Muscle layer of colon (tissue), 2 donors: Measurements from ENCODE around the gene ACAP1.

Experiments
- H3K27ac ChIP-seq: one replicate; pipeline ENCODE4 v1.7.0; 2013; ENCODE audit warnings: low read depth, mild to moderate bottlenecking, low read length, moderate library complexity
- H3K27me3 ChIP-seq, 2 donors: one replicate each; pipeline ENCODE4 v1.7.0; 2013; ENCODE audit warnings: low read length in 2 of 2, mild to moderate bottlenecking in 2 of 2; ENCODE audit not compliant: insufficient read depth in 2 of 2, control insufficient read depth in 1 of 2
- H3K36me3 ChIP-seq: one replicate; pipeline ENCODE4 v1.7.0; 2013; ENCODE audit warnings: mild to moderate bottlenecking, low read length; ENCODE audit not compliant: insufficient read depth
- H3K4me1 ChIP-seq: one replicate; pipeline ENCODE4 v1.7.0; 2013; ENCODE audit warnings: mild to moderate bottlenecking, low read length; ENCODE audit not compliant: insufficient read depth
- H3K4me3 ChIP-seq, 2 donors: one replicate each; pipeline ENCODE4 v1.7.0; 2013; ENCODE audit warnings: low read length in 2 of 2, low read depth in 1 of 2, mild to moderate bottlenecking in 1 of 2, moderate library complexity in 1 of 2
- H3K9ac ChIP-seq: one replicate; pipeline ENCODE4 v1.7.0; 2013; ENCODE audit warnings: low read length
- H3K9me3 ChIP-seq: one replicate; pipeline ENCODE4 v1.7.0; 2013; ENCODE audit warnings: mild to moderate bottlenecking, low read length
- donor health status: abdominal sarcoma.
- donor health status: Adenocarcinoma of cecum.

ACAP1 gene, protein sequence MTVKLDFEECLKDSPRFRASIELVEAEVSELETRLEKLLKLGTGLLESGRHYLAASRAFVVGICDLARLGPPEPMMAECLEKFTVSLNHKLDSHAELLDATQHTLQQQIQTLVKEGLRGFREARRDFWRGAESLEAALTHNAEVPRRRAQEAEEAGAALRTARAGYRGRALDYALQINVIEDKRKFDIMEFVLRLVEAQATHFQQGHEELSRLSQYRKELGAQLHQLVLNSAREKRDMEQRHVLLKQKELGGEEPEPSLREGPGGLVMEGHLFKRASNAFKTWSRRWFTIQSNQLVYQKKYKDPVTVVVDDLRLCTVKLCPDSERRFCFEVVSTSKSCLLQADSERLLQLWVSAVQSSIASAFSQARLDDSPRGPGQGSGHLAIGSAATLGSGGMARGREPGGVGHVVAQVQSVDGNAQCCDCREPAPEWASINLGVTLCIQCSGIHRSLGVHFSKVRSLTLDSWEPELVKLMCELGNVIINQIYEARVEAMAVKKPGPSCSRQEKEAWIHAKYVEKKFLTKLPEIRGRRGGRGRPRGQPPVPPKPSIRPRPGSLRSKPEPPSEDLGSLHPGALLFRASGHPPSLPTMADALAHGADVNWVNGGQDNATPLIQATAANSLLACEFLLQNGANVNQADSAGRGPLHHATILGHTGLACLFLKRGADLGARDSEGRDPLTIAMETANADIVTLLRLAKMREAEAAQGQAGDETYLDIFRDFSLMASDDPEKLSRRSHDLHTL

DNA sequence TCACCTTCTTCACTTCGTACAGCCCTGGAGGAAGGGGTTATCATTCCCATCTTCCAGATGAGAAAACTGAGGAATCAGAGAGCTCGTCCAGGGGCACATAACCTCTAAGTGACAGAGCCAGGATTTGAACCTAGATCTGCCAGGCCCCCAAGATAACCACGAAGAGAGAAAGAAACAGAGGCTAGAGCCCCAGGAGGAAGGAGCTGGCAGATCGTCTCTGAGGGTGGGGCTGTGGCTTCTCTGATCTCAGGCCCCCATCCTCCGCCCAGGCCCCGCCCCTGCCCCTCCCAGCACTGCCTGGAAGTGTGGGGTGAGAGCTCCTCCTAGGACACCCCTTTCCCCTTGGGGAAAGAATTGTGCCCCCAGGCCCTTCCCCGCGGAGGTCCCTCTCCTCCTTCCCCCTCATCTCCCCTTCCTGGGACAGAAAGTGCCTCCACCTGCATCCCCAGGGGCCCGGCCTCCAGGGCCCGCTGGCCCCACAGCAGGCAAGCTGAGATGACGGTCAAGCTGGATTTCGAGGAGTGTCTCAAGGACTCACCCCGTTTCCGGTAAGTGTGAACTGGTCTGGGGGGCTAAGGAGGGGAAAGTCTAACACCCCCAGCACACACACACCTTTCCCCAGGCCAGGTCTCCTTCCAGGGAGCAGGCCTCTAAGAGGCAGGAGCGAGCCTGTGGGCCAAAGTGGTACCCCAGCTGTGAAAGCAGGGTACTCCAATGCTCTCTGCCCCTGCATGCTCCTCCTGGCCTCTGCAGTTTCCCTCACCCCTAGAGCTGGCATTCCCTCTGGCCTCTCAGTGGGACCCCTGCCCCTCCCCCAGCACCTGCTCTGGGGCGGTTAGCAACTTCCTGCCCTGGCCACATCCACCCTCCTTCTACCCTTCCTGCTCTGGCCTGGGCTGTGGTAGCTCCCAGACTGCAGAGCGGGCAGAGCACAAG lies at the start of gene ACAP1:
ACAP1 (plus strand) TSS at position 290 of the 936 bp plus-strand sequence; CDS start at position 496, 206 bp downstream.
- H3K36me3 ChIP-seq, result no peaks in the 10 kb centered on the region
- no peak within 1 kb of the TSS for H3K4me3 ChIP-seq
- H3K9me3 ChIP-seq, result no peaks in the 10 kb centered on the region
- no peak within 1 kb of the TSS for H3K9ac ChIP-seq
- H3K27ac ChIP-seq, result no peak within 1 kb of the TSS
- peaks cover 0 to 42% of the 10 kb centered on the region in 2 donors for H3K27me3 ChIP-seq
- H3K4me1 ChIP-seq, result no peaks in the 10 kb centered on the region

DNA sequence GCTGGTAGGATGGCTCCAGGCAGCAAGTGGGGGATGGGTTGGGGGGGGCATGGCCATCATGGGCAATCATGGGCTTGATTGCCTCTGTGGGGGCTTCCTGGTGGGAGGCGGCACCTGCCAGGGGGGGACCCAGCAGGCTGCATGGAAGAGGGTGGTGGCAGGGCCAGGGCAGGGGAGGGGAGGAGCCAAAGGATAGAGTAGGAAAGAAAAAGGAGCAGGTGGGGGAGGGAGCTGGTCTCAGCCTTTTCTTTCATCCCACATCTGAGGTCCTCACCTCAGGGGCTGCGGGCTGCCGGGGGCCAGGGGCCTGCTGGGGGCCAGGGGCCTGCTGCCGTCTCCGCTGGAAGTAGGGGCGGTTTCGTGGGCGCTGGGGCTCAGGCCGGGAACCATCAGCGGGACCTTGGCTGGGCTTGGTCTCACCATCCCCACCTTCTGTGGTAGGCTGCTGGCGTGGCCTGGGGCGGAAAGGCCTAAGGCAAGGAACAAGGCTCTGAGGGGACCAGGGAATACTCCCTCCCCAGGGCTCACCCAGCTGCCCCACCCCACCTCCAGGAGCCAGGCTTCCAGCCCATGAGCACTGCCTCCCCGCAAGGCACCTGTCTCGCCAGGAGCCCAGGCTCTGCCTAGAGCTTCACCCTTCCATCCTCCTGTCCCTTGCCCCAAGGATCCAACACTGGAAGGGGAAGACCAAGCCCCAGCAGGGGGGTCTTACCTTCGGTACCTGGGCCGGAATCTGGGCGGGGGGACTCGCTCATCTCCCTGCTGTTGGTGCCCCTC lies 46.9 kb upstream of the ACAP1 start:
- H3K36me3 ChIP-seq, result peaks cover 24% of the 10 kb centered on the region
- H3K9me3 ChIP-seq, result no peaks in the 10 kb centered on the region
- H3K9ac ChIP-seq, result no peak overlapping the region
- H3K27ac ChIP-seq, result peak overlapping the region; percentile 55
- H3K27me3 ChIP-seq, result peaks cover 0 to 17% of the 10 kb centered on the region in 2 donors
- H3K4me3 ChIP-seq, result no peak overlapping the region
- peaks cover 43% of the 10 kb centered on the region for H3K4me1 ChIP-seq

DNA sequence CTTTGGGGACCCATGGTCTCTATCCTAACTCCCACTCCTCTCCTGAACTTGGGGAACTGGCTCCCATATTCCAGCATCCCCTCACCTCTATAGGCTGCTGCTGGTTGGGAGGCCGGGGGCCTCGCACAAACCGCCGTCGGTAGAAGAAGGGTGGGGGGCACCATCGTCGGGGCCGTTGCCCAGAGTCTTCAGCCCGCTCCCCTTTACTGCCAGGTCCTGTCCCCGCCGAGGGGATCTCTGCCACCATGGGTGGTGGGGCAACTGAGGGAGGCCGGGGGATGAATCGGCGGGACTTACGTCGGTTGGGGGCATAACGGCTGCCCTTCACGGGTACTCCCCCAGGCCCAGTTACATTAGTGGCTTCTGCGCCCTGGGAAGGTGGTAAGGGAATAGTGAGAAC lies 46.2 kb upstream of the ACAP1 start:
- no peak overlapping the region for H3K9ac ChIP-seq
- H3K27me3 ChIP-seq, result peaks cover 0 to 23% of the 10 kb centered on the region in 2 donors
- H3K27ac ChIP-seq, result no peak overlapping the region
- peaks cover 17% of the 10 kb centered on the region for H3K36me3 ChIP-seq
- no peak overlapping the region for H3K4me3 ChIP-seq
- no peaks in the 10 kb centered on the region for H3K9me3 ChIP-seq
- H3K4me1 ChIP-seq, result peaks cover 40% of the 10 kb centered on the region

DNA sequence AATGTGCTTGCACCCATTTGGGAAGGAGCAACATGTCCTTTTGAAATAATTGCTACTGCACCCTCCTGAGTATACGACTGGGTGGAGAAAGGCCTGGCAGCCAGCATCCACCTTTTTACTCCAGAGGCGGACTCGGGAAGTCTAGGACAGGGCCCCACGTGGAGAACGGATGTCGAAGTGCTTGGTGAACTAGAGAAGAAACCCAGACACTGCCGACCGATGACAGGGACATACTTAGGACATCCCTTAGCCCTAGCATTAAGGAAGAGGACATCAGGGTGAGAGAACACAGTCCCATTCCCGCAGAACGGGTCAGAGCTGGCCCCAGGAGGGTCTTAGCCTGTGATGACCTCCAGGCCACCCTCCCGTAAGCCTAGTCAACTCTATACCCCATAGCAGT lies 45.6 kb upstream of the ACAP1 start:
- Histone ChIP-seq H3K27ac (no peak overlapping the region), H3K9ac (no peak overlapping the region), H3K4me3 (no peak overlapping the region), H3K27me3 (peaks cover 0 to 24% of the 10 kb centered on the region in 2 donors), H3K9me3 (no peaks in the 10 kb centered on the region), H3K4me1 (peaks cover 42% of the 10 kb centered on the region), H3K36me3 (peaks cover 12% of the 10 kb centered on the region)

DNA sequence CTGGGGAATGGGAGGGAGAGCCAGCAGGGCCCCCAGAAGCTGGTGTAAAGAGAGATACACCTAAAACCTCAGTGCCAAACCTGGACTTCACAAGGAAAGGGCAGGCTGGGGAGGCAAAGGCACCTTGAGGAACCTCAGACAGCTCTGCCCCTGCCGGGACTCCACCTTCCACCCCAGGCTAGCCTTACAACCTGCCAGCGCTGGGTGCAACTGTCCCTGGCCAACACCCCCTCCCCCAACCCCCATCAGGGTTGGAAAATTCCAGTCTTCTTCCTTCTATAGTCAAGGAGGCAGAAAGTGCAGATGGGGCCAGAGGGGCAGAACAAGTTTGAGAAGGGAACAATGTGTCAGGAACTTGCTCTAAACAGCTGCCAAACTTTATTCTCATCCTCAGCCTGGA lies 44.1 kb upstream of the ACAP1 start:
- Histone ChIP-seq H3K27me3 (peaks cover 0 to 24% of the 10 kb centered on the region in 2 donors), H3K4me3 (no peak overlapping the region), H3K4me1 (peaks cover 51% of the 10 kb centered on the region), H3K36me3 (no peaks in the 10 kb centered on the region), H3K27ac (peak overlapping the region; percentile 4), H3K9ac (no peak overlapping the region), H3K9me3 (no peaks in the 10 kb centered on the region)

DNA sequence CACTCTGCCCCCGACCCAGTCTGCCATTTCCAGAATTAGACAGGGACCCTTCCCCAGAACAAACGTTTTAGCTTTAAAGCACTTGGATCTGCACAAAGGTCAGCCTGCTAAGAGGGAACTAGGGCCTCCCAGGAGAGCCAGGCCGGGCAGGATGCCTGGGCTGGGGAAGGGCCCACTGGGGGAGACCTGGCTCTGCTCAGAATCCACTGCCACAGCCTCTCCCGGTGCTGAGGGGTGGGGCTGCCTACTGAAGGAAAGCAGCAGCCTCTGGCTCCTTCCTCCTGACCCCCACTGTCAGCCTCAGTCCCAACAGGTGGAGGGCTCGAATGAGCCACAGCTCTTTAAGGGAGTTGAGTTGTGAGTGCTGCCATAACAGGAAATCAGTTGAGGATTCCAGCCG lies 43.6 kb upstream of the ACAP1 start:
- Histone ChIP-seq H3K27ac (peak overlapping the region; percentile 4), H3K4me3 (no peak overlapping the region), H3K9ac (no peak overlapping the region), H3K27me3 (peaks cover 0 to 24% of the 10 kb centered on the region in 2 donors), H3K36me3 (no peaks in the 10 kb centered on the region), H3K4me1 (peaks cover 51% of the 10 kb centered on the region), H3K9me3 (no peaks in the 10 kb centered on the region)

DNA sequence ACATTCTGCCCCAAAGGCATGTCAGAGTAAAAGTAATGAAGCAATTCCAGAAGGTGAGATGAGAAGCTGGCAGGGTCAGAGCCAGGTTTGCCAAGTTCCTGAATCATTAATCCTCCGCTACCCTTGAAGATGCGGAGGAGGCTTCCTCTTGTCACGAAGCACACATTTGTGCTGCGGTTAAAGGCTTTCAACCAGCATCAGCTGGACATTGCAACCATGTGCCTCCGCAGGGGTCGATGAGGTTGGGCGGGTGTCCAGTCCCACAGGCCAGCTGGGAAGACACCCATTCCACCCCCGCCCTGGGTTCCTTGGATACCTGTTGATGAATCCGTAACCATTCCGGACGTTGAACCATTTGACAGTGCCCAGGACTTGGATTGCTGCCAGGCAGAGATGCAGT lies 43.2 kb upstream of the ACAP1 start:
- peak overlapping the region; percentile 4 for H3K27ac ChIP-seq
- no peak overlapping the region for H3K9ac ChIP-seq

DNA sequence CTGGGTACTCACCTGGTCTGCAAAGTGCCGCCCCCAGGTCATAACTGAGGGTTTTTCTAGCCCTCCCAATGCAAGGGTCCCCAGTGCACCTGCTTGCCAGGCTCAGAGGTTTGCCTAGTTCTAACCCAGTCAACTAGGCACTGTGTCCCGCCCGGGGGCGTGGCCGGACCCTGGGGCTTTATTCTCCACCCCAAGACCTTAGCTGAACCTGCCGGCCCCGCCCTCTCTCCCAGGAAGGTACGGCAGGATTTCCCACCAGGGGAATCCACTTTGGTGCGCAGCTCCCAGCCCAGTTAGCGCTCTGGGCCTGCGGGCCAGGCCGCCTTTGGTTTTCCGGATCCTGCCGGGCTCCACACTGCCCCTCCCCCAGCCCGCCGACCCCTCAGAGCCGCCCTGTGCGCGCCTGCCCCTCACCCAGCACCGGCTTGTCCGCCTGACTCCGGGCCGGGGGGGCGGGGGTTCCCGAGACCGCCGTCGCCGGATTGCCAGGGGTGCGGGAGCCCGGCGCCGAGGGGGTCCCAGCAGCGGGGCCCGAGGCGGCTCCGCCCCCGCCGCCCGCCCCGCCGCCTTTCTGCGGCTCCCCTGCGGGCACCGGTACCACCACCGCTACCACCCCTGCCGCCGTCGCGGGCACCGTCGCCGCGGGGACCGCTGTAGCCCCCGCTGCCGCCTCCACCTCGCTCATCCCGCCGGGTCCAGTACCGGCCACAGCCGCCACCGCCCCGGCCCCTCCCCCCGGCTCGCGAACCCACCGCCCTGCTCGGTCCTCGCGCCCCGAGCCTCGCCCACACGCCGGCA lies 42.3 kb upstream of the ACAP1 start:
- Histone ChIP-seq H3K9ac (no peak overlapping the region), H3K36me3 (no peaks in the 10 kb centered on the region), H3K9me3 (no peaks in the 10 kb centered on the region), H3K4me3 (peak overlapping the region; percentile 32 to 38), H3K4me1 (peaks cover 51% of the 10 kb centered on the region), H3K27ac (peak overlapping the region; percentile 39), H3K27me3 (peaks cover 0 to 24% of the 10 kb centered on the region in 2 donors)

More for the DNA sequence above, 43.2 kb upstream of the ACAP1 start:
- no peaks in the 10 kb centered on the region for H3K36me3 ChIP-seq
- peaks cover 0 to 24% of the 10 kb centered on the region in 2 donors for H3K27me3 ChIP-seq
- H3K4me1 ChIP-seq, result peaks cover 51% of the 10 kb centered on the region
- peak overlapping the region in 1 of 2 donors; percentile 32 for H3K4me3 ChIP-seq
- no peaks in the 10 kb centered on the region for H3K9me3 ChIP-seq

DNA sequence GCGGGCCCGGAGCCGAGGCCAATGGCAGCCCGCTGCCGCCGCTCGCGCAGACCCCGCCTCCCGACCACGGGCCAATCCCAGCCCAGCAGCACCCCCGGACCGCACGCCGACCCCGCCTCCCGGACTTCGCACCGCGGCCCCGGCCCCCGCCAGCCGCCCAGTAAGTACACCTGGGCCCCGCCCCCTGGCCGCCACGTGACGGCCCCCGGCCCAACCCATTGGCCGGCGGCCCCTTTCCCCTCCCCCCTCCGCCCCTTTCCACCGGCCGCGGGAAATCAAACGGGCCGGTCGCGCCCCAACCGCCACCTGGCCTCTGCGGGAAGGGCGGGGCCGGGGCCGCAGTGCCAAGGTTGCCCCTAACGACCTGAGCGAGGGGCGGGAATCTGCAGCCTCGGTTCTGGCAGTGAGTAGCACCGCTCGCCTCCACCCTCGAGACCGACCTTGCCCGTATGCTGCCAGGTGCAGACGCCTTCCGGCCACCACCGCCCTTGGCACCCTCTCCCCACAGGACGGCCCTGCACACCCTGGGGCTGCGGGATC lies 41.6 kb upstream of the ACAP1 start, which contains the start of gene YBX2:
YBX2 (minus strand) TSS at position 26 of the 540 bp plus-strand sequence. CDS start 139 bp downstream, outside the sequence.
- H3K9ac ChIP-seq, result no peak within 1 kb of the TSS
- no peaks in the 10 kb centered on the region for H3K9me3 ChIP-seq
- H3K27me3 ChIP-seq, result peaks cover 0 to 22% of the 10 kb centered on the region in 2 donors
- H3K4me1 ChIP-seq, result peaks cover 51% of the 10 kb centered on the region
- H3K36me3 ChIP-seq, result no peaks in the 10 kb centered on the region
- H3K27ac ChIP-seq, result peak within 1 kb of the TSS; percentile 39
- H3K4me3 ChIP-seq, result peak within 1 kb of the TSS; percentile 32 to 38
